ENCODE data around the gene PCYT1A.
A peak's percentile ranks its signal among the peaks of the same experiment; 100 is the strongest.
"Not testable (repeated sequence)": the region's sequence is repeated elsewhere in the genome, so short reads cannot be mapped to it uniquely, and the experiment has no call there.

Gene PCYT1A

DNA sequence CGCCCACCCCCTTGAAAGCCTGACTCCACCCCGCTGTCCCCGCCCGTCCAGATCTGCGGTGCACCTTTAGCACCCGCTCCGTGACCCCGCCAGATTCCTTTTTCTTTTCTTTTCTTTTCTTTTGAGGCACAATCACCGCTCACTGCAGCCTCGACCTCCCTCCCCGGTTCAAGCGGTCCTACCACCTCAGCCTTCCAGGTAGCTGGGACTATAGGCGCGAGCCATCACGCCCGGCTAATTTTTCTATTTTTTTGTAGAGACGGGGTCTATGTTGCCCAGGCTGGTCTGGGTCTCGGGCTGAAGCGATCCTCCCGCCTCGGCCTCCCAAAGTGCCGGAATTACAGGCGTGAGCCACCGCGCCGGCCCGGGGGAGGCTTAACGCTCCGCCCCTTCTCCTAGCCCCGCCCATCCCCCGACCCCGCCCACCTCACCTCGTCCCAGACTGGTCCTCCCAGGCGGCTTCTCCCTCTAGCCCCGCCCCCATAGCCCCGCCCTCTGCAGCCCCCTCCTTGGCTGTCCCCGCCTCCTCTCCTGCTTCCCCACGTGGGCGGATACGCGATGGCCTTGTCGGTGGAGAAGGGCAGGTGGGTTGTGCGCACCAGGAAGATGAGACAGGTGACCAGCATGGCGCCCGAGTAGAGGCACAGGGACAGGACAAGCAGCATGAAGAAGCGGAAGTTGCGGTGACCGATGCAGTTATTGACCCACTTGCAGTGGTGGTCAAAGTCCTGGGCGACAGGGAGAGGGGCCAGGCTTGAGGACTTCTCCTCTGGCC, 79.5 kb downstream of the PCYT1A start:
- Histone ChIP-seq H3K27me3 (ENCODE audit: control insufficient read depth, insufficient read depth, low read length) (peaks cover 15% of the 10 kb centered on the region), H3K4me1 (ENCODE audit: control insufficient read depth, insufficient read depth, low read length) (no peaks in the 10 kb centered on the region), H3K9me3 (ENCODE audit: control insufficient read depth, insufficient read depth, low read length) (no peaks in the 10 kb centered on the region), H3K4me3 (ENCODE audit: low read depth, low read length) (peak overlapping the region; percentile 82), H3K36me3 (ENCODE audit: control insufficient read depth, insufficient read depth, low read length) (no peaks in the 10 kb centered on the region), H3K9ac (ENCODE audit: low read depth, low read length) (no peak overlapping the region)

DNA sequence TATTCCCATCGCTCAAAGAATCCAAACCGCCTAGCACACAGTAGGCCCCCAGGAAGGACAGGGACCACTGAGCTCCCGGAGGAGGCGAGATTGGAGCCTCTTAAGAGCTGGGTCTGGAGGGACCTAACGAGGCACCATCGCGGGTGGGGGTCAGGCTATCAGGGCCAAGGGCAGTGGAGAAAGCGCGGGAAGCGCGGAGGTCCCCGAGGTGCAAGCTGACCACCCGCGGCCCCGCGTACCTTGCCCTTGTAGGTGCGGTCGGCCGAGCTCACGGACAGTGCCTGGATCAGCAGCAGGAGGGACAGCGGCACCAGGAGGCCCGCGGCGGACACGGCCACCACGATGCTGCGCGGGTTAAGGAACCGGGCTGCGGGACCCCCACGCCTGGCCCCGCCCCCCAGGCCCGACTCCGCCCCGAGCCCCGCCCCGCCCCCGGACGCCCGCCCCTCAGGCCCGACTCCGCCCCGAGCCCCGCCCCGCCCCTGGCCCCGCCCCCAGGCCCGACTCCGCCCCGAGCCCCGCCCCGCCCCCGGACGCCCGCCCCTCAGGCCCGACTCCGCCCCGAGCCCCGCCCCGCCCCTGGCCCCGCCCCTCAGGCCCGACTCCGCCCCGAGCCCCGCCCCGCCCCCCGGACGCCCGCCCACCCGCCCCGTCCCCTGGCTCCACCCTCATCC, 80.2 kb downstream of the PCYT1A start:
- H3K9me3 ChIP-seq (ENCODE audit: control insufficient read depth, insufficient read depth, low read length): no peaks in the 10 kb centered on the region
- no peaks in the 10 kb centered on the region for H3K36me3 ChIP-seq (ENCODE audit: control insufficient read depth, insufficient read depth, low read length)
- no peaks in the 10 kb centered on the region for H3K4me1 ChIP-seq (ENCODE audit: control insufficient read depth, insufficient read depth, low read length)
- H3K4me3 ChIP-seq (ENCODE audit: low read depth, low read length): peak overlapping the region; percentile 74
- peaks cover 15% of the 10 kb centered on the region for H3K27me3 ChIP-seq (ENCODE audit: control insufficient read depth, insufficient read depth, low read length)
- H3K9ac ChIP-seq (ENCODE audit: low read depth, low read length): no peak overlapping the region

DNA sequence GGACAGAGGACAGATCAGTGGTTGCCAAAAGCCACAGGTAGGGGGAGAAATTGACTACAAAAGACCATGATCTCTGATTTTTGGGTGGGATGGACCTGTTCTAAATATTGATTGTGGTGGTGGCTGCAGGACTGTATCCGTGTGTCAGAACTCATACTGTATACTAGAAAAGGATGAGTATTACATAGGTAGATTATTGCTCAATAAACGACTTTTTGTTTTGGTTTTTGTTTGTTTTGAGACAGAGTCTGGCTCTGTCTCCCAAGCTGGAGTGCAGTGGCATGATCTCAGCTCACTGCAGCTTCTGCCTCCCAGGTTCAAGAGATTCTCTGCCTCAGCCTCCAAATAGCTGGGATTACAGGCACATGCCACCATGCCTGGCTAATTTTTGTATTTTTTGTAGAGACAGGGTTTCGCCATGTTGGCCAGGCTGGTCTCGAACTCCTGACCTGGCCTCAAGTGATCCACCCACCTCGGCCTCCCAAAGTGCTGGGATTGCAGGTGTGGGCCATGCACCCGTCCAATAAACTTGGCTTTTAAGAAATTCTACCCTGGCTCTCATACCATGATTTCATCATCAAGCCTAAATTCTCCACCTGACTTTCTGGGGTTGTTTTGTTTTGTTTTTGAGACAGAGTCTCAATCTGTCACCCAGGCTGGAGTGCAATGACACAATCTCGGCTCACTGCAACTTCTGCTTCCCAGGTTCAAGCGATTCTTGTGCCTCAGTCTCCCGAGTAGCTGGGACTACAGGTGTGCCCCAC, 81.9 kb downstream of the PCYT1A start:
- peaks cover 15% of the 10 kb centered on the region for H3K27me3 ChIP-seq (ENCODE audit: control insufficient read depth, insufficient read depth, low read length)
- H3K9me3 ChIP-seq (ENCODE audit: control insufficient read depth, insufficient read depth, low read length); H3K9ac ChIP-seq (ENCODE audit: low read depth, low read length); H3K36me3 ChIP-seq (ENCODE audit: control insufficient read depth, insufficient read depth, low read length); H3K4me1 ChIP-seq (ENCODE audit: control insufficient read depth, insufficient read depth, low read length); H3K4me3 ChIP-seq (ENCODE audit: low read depth, low read length): not testable (repeated sequence)

DNA sequence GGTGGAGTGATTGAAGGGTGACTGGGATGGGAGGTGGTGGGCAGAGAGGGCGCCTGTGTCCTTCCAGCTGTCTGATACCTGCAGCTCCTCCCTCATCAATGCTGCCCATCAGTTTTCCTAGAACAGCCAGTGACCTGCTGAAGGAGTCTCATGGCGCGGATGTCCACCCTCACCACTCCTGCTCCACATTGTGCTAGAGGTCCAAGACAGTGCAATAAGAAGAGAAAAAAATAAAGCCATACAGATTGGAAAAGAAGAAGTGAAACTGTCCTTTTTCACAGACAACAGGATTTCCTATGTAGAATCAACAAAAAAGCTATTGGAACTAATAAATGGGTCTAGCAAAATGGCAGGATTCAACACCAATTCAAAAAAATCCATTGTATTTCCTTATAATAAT, 83.7 kb downstream of the PCYT1A start:
- no peaks in the 10 kb centered on the region for H3K9me3 ChIP-seq (ENCODE audit: control insufficient read depth, insufficient read depth, low read length)
- no peak overlapping the region for H3K4me3 ChIP-seq (ENCODE audit: low read depth, low read length)
- no peaks in the 10 kb centered on the region for H3K36me3 ChIP-seq (ENCODE audit: control insufficient read depth, insufficient read depth, low read length)
- H3K4me1 ChIP-seq (ENCODE audit: control insufficient read depth, insufficient read depth, low read length): no peaks in the 10 kb centered on the region
- H3K9ac ChIP-seq (ENCODE audit: low read depth, low read length): no peak overlapping the region
- H3K27me3 ChIP-seq (ENCODE audit: control insufficient read depth, insufficient read depth, low read length): peaks cover 13% of the 10 kb centered on the region

DNA sequence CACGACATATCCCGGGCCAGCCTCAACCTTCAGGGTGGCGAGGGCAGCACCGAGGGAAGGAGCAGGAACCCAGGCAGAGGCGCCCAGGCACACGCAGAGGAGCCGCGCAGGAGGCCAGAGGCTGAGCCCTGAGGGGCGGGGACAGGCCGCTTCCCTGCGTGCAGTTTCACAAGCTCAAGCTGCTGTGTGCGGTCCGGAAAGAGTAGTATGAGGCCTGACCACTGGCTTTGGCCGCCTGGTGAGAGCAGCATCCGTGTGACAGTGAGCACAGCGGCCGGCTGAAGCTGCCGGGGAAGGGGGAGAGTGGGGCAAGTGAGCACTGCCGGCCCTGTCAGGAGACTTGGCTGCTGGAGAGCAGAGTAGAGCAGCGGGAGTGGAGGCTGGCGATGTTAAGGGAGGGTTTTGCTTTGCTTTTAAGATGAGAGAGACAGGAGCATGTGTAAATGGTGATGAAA, 85.0 kb downstream of the PCYT1A start:
- Histone ChIP-seq H3K4me3 (ENCODE audit: low read depth, low read length) (no peak overlapping the region), H3K27me3 (ENCODE audit: control insufficient read depth, insufficient read depth, low read length) (peaks cover 8% of the 10 kb centered on the region), H3K36me3 (ENCODE audit: control insufficient read depth, insufficient read depth, low read length) (no peaks in the 10 kb centered on the region), H3K9me3 (ENCODE audit: control insufficient read depth, insufficient read depth, low read length) (no peaks in the 10 kb centered on the region), H3K9ac (ENCODE audit: low read depth, low read length) (no peak overlapping the region), H3K4me1 (ENCODE audit: control insufficient read depth, insufficient read depth, low read length) (no peaks in the 10 kb centered on the region)

DNA sequence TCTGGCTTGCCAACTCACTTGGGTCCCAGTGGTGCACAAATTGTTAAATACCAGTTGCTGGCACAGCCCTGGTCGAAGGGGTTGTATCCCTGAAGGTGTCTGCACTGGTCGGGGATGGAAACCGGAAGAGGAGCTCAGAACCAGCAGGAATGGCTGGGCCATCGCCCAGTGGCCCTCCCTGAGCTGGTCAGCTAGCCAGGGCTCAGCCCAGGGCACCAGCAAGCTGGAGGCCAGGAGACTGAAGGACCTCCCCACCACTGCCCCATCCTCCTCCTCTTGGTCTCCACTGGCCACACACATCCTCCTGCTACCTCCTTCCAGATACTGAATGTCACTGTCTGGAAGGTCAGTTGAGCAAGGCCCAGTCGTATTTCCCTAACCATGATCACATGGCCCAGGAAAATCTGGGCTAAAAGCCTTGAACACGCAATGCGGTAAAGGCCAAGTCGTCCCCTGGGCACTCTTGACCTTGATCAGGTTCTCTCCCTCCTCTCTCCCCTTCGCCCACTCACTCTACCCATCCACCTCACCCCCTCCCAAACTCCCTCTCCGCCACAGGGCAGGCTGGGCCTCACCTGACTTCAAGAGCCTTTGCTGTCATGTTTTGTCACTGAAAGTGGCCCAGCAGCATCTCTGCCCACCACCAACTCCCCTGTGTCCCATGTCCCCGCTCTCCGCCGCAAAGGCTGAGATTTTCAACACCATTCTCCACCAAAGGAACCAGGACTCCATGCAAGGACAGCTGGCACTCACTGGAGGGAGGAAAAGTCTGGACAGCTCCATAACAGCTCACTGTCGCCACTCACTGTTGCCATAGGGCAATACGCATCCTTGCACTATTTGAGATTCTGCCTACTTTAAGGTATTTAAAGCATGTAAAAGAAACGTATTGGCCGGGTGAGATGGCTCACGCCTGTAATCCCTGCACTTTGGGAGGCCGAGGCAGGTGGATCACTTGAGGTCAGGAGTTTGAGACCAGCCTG, 88.5 kb downstream of the PCYT1A start:
- no peak overlapping the region for H3K9ac ChIP-seq (ENCODE audit: low read depth, low read length)
- H3K4me3 ChIP-seq (ENCODE audit: low read depth, low read length): no peak overlapping the region
- no peaks in the 10 kb centered on the region for H3K36me3 ChIP-seq (ENCODE audit: control insufficient read depth, insufficient read depth, low read length)
- H3K4me1 ChIP-seq (ENCODE audit: control insufficient read depth, insufficient read depth, low read length): no peaks in the 10 kb centered on the region
- H3K9me3 ChIP-seq (ENCODE audit: control insufficient read depth, insufficient read depth, low read length): no peaks in the 10 kb centered on the region
- no peaks in the 10 kb centered on the region for H3K27me3 ChIP-seq (ENCODE audit: control insufficient read depth, insufficient read depth, low read length)

DNA sequence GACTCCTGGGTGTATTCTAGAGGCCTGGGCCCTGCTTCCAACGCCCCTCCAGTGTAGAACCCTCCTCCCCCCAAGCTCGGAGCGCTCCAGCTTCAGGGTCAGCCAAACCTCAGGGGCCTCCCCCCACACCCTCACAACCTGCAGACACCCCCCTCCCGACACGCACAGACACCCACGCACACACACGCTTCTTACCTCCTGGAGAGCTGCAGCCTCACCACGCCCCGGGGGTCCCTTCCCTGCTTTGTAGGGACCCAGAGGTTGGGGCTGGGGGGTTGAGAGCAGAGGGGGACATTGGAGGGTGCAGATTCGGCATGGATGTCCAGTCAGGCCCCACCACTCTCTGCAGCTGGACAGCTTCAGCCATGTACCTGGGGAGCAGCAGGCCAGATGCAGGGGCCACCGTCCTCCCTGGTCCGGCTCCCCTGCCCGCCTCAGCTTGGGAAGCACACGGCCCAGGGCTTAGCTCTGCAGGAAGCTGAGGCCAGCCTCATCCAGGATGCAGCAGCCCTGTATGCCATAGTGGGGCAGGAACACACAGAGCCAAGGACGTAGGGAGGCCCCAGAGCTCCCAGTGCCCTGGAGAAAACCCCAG, 89.3 kb downstream of the PCYT1A start:
- no peak overlapping the region for H3K4me3 ChIP-seq (ENCODE audit: low read depth, low read length)
- no peaks in the 10 kb centered on the region for H3K27me3 ChIP-seq (ENCODE audit: control insufficient read depth, insufficient read depth, low read length)
- no peak overlapping the region for H3K9ac ChIP-seq (ENCODE audit: low read depth, low read length)
- no peaks in the 10 kb centered on the region for H3K36me3 ChIP-seq (ENCODE audit: control insufficient read depth, insufficient read depth, low read length)
- H3K9me3 ChIP-seq (ENCODE audit: control insufficient read depth, insufficient read depth, low read length): no peaks in the 10 kb centered on the region
- H3K4me1 ChIP-seq (ENCODE audit: control insufficient read depth, insufficient read depth, low read length): no peaks in the 10 kb centered on the region

DNA sequence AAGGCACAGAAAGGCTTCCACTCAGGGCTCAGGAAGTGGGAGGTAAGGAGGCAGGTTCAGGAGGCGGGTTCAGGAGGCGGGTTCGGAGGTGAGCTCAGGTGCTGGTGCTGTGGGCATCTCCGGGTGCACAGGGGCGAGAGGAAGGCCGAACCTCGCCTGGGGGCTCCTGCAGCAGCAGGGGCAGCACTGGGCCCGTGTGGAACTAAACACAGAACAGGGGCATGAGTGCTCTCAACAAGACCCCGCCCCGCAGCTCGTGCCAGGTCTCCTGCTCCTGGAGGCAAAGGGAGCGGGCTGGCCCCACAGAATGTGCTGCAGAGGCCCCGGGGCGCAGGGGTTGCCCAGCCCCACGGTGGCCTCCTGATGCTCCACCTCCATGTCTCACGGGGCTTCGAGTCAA, 90.0 kb downstream of the PCYT1A start:
- no peaks in the 10 kb centered on the region for H3K36me3 ChIP-seq (ENCODE audit: control insufficient read depth, insufficient read depth, low read length)
- H3K4me3 ChIP-seq (ENCODE audit: low read depth, low read length): no peak overlapping the region
- H3K9ac ChIP-seq (ENCODE audit: low read depth, low read length): no peak overlapping the region
- H3K4me1 ChIP-seq (ENCODE audit: control insufficient read depth, insufficient read depth, low read length): no peaks in the 10 kb centered on the region
- H3K27me3 ChIP-seq (ENCODE audit: control insufficient read depth, insufficient read depth, low read length): no peaks in the 10 kb centered on the region
- no peaks in the 10 kb centered on the region for H3K9me3 ChIP-seq (ENCODE audit: control insufficient read depth, insufficient read depth, low read length)

DNA sequence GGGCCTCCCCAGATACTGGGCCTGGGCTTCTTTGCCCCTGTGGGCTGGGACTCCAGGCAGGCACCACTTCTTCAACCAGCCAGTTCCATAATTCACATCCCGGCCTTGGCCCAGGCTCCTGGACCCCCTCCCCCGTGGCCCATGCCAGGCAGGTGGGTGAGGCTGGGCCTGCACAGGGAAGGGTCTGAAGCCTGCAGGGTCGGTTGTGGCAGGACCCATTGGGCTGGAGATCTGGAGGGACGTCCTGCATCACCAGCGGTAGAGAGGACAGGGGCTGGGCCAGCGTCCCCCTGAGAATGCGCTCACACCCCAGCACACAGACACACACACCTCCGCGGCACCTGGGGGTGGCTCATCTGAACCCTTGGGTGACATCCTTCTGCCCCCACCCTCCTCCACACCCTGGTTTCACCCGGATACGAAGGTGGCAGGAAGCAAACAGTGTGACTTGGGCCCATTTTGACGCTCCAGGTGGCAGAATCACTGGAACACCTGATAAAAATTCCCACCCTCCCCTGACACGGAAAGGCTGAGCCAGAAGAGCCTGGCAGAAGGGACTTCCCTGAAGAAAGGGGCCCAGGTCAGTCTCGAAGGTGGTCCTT, 91.8 kb downstream of the PCYT1A start:
- Histone ChIP-seq H3K4me1 (ENCODE audit: control insufficient read depth, insufficient read depth, low read length) (no peaks in the 10 kb centered on the region), H3K9ac (ENCODE audit: low read depth, low read length) (no peak overlapping the region), H3K27me3 (ENCODE audit: control insufficient read depth, insufficient read depth, low read length) (no peaks in the 10 kb centered on the region), H3K9me3 (ENCODE audit: control insufficient read depth, insufficient read depth, low read length) (no peaks in the 10 kb centered on the region), H3K4me3 (ENCODE audit: low read depth, low read length) (no peak overlapping the region), H3K36me3 (ENCODE audit: control insufficient read depth, insufficient read depth, low read length) (no peaks in the 10 kb centered on the region)

DNA sequence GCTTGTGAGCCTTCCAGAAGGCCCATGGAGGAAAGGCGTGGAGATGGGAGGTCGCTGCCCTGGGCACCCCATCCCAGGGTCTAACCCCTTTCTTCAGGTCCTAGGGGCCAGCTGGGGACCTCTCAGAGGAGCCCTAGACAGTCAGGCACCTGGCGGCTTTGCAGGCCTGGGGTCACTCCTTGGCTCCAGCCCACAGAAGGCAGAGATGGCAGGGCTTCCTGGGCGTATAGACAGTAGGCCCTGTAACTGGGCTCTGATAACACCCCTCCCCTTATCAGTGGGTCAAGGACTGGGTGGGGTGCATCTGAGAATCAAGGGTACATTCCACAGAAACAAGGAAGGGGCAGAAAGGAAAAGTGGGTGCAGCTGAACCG, 93.0 kb downstream of the PCYT1A start:
- H3K9ac ChIP-seq (ENCODE audit: low read depth, low read length): no peak overlapping the region
- H3K27me3 ChIP-seq (ENCODE audit: control insufficient read depth, insufficient read depth, low read length): no peaks in the 10 kb centered on the region
- H3K9me3 ChIP-seq (ENCODE audit: control insufficient read depth, insufficient read depth, low read length): no peaks in the 10 kb centered on the region
- H3K4me3 ChIP-seq (ENCODE audit: low read depth, low read length): no peak overlapping the region
- H3K36me3 ChIP-seq (ENCODE audit: control insufficient read depth, insufficient read depth, low read length): no peaks in the 10 kb centered on the region
- H3K4me1 ChIP-seq (ENCODE audit: control insufficient read depth, insufficient read depth, low read length): no peaks in the 10 kb centered on the region

All from iPS-15b (cell line).